ENCODE measurements around the gene COL27A1.

- TF ChIP-seq, protein P1, sequence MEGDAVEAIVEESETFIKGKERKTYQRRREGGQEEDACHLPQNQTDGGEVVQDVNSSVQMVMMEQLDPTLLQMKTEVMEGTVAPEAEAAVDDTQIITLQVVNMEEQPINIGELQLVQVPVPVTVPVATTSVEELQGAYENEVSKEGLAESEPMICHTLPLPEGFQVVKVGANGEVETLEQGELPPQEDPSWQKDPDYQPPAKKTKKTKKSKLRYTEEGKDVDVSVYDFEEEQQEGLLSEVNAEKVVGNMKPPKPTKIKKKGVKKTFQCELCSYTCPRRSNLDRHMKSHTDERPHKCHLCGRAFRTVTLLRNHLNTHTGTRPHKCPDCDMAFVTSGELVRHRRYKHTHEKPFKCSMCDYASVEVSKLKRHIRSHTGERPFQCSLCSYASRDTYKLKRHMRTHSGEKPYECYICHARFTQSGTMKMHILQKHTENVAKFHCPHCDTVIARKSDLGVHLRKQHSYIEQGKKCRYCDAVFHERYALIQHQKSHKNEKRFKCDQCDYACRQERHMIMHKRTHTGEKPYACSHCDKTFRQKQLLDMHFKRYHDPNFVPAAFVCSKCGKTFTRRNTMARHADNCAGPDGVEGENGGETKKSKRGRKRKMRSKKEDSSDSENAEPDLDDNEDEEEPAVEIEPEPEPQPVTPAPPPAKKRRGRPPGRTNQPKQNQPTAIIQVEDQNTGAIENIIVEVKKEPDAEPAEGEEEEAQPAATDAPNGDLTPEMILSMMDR (IDR thresholded peaks at IDR 0.05) = no peak
- no peak for TF ChIP-seq POLR2A (IDR thresholded peaks at IDR 0.05)
- TF ChIP-seq EP300 (IDR thresholded peaks at IDR 0.05) = no peak
- no peak for TF ChIP-seq POLR2AphosphoS5 (IDR thresholded peaks at IDR 0.05)
Measured at GRCh38 chr9:114140401-114140800, 14.9 kb upstream of the COL27A1 start.
